Measurements from ENCODE around the gene ELAC2.

ELAC2 gene

GRCh38 chr17:13047011-13047606, 29.3 kb upstream of the ELAC2 start:
- no peak for DNase-seq
- in situ Hi-C loops (cut with HindIII; ENCODE audit: low pct_ligation_motif_present, low sequenced_read_pairs) = no loop called here
- H3K27ac ChIP-seq = no peak overlapping the region

GRCh38 chr17:13046361-13046760, 28.5 kb upstream of the ELAC2 start:
- DNase-seq = no peak
- H3K27ac ChIP-seq = no peak overlapping the region
- H3K4me3 ChIP-seq (ENCODE audit: low read depth, low read length) = no peak overlapping the region
- no peaks in the 10 kb centered on the region for H3K36me3 ChIP-seq (replicated peaks)
- no peak for TF ChIP-seq CTCF (IDR thresholded peaks at IDR 0.05; ENCODE audit: low read depth, low read length, missing control alignments)
- in situ Hi-C loops (cut with HindIII; ENCODE audit: low pct_ligation_motif_present, low sequenced_read_pairs) = no loop called here
- H3K27me3 ChIP-seq (replicated peaks) = no peaks in the 10 kb centered on the region

More at GRCh38 chr17:13047011-13047606, 29.3 kb upstream of the ELAC2 start:
- no peaks in the 10 kb centered on the region for H3K36me3 ChIP-seq (replicated peaks)
- H3K27me3 ChIP-seq (replicated peaks) = no peaks in the 10 kb centered on the region
- no peak for TF ChIP-seq CTCF (IDR thresholded peaks at IDR 0.05; ENCODE audit: low read depth, low read length, missing control alignments)
- no peak overlapping the region for H3K4me3 ChIP-seq (ENCODE audit: low read depth, low read length)

GRCh38 chr17:13044572-13045065, 26.8 kb upstream of the ELAC2 start:
- no peak for TF ChIP-seq CTCF (IDR thresholded peaks at IDR 0.05; ENCODE audit: low read depth, low read length, missing control alignments)
- DNase-seq = no peak
- in situ Hi-C loops (cut with HindIII; ENCODE audit: low pct_ligation_motif_present, low sequenced_read_pairs) = no loop called here
- Histone ChIP-seq H3K36me3 (replicated peaks) (no peaks in the 10 kb centered on the region), H3K27me3 (replicated peaks) (no peaks in the 10 kb centered on the region), H3K27ac (no peak overlapping the region), H3K4me3 (ENCODE audit: low read depth, low read length) (no peak overlapping the region)

- no peak for DNase-seq
- Histone ChIP-seq H3K4me3 (ENCODE audit: low read depth, low read length) (no peak overlapping the region), H3K36me3 (replicated peaks) (no peaks in the 10 kb centered on the region), H3K27ac (no peak overlapping the region), H3K27me3 (replicated peaks) (no peaks in the 10 kb centered on the region)
- in situ Hi-C loops (cut with HindIII; ENCODE audit: low pct_ligation_motif_present, low sequenced_read_pairs) = no loop called here
- no peak for TF ChIP-seq CTCF (IDR thresholded peaks at IDR 0.05; ENCODE audit: low read depth, low read length, missing control alignments)
Observed at GRCh38 chr17:13038931-13039665, 21.3 kb upstream of the ELAC2 start.

GRCh38 chr17:13036751-13037150, 18.9 kb upstream of the ELAC2 start:
- in situ Hi-C loops (cut with HindIII; ENCODE audit: low pct_ligation_motif_present, low sequenced_read_pairs) = no loop called here
- Histone ChIP-seq H3K27me3 (replicated peaks) (no peaks in the 10 kb centered on the region), H3K4me3 (ENCODE audit: low read depth, low read length) (no peak overlapping the region), H3K36me3 (replicated peaks) (no peaks in the 10 kb centered on the region), H3K27ac (no peak overlapping the region)
- DNase-seq = peak; percentile 32
- no peak for TF ChIP-seq CTCF (IDR thresholded peaks at IDR 0.05; ENCODE audit: low read depth, low read length, missing control alignments)
